HTERT RPE-1 (cell line): ENCODE measurements around the gene LRFN3.
"Not testable (repeated sequence)": the region's sequence is repeated elsewhere in the genome, so short reads cannot be mapped to it uniquely, and the experiment has no call there.

Source experiments
- in situ Hi-C: fragments of 300-500 bp; cut with MboI; formaldehyde crosslinking; loops from 4 replicates; pipeline ENCODE4 v1.14.3; 2020; ENCODE audit warnings: low sequenced_read_pairs

The LRFN3 gene

DNA sequence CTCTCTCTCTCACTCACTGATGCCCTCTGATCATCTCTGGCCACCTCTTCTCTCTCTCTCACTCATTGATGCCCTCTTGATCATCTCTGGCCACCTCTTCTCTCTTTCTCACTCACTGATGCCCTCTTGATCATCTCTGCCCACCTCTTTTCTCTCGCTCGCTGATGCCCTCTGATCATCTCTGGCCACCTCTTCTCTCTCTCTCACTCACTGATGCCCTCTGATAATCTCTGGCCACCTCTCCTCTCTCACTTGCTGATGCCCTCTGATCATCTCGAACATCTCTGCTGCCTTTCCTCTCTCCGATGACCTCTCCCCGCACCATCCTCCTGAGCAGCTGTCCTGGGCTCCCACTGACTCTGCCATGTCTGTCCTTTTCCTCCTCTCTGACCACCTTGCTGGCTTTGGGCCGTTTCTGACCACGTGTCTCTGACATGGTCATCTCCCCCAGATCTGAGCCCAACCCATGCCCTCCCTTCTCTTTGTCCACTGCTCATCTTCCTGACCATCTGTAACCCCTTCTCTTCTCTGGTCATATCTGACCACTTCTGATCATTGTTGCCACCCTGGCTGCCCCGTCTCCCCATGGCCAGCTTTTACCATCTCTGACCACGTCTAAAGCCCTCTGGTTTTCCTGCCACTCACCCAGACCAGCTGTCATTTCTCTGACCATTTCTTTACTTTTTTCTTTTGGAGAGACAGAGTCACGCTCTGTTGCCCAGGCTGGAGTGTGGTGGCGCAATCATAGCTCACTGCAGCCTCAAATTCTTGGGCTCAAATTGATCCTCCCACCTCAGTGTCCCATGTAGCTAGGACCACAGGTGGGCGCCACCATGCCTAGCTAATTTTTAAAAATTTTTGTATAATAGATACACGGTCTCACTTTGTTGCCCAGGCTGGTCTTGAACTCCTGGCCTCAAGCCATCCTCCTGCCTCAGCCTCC lies 2.4 kb downstream of the LRFN3 start:
- in situ Hi-C loops = no loop called here

DNA sequence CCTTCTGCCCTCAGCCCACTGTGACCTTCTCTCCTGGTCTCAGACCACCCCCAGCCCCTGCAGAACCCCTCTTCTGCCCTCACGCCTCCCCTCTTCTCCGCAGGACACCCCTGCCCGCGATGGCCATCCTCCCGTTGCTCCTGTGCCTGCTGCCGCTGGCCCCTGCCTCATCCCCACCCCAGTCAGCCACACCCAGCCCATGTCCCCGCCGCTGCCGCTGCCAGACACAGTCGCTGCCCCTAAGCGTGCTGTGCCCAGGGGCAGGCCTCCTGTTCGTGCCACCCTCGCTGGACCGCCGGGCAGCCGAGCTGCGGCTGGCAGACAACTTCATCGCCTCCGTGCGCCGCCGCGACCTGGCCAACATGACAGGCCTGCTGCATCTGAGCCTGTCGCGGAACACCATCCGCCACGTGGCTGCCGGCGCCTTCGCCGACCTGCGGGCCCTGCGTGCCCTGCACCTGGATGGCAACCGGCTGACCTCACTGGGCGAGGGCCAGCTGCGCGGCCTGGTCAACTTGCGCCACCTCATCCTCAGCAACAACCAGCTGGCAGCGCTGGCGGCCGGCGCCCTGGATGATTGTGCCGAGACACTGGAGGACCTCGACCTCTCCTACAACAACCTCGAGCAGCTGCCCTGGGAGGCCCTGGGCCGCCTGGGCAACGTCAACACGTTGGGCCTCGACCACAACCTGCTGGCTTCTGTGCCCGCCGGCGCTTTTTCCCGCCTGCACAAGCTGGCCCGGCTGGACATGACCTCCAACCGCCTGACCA lies 3.3 kb downstream of the LRFN3 start:
- in situ Hi-C loops = no loop called here

- in situ Hi-C loops = no loop called here
These were observed 4.1 kb downstream of the LRFN3 start for GRCh38 chr19:35940078-35940775.

GRCh38 chr19:35940839-35941238 lies 4.7 kb downstream of the LRFN3 start:
- in situ Hi-C loops = no loop called here

- in situ Hi-C loops = no loop called here
These were observed 6.1 kb downstream of the LRFN3 start for GRCh38 chr19:35942235-35942634.

GRCh38 chr19:35943321-35944301 lies 7.4 kb downstream of the LRFN3 start:
- in situ Hi-C loops = no loop called here

DNA sequence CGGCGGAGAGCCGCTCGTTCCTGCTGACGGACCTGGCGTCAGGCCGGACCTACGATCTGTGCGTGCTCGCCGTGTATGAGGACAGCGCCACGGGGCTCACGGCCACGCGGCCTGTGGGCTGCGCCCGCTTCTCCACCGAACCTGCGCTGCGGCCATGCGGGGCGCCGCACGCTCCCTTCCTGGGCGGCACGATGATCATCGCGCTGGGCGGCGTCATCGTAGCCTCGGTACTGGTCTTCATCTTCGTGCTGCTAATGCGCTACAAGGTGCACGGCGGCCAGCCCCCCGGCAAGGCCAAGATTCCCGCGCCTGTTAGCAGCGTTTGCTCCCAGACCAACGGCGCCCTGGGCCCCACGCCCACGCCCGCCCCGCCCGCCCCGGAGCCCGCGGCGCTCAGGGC lies 8.4 kb downstream of the LRFN3 start:
- in situ Hi-C loops = no loop called here

DNA sequence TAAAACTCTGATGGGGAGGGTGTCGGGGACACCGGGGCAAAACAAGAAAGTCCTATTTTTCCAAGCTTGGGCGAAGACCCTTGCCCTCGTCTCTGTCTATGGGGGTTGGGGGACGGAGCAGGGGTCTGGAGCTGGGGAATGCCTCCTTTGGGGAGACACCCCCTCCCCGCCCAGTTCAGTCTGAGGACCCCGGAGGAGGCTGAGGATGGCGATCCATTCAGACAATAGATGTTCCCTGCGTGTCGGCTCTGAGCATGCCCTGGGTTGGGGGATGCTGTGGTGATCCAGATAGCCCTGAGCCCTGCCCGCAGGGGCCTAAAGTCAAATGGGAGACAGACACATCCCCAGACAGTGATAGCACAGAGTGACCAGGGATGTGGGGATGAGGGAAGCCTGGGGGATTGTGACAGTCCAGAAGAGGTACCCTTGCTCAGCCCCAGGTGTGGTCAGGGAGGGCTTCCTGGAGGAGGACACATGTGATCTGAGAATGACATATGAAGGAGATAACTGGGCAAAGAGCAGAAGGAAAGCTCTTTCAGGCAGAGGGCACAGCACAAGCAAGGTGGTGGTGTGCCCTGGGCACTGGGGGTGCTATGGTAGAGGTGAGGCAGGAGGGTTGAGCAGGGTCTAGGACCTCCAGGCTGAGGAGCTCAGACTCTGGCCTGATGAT lies 9.1 kb downstream of the LRFN3 start:
- in situ Hi-C loops = no loop called here

- in situ Hi-C loops = no loop called here
These were observed 10.0 kb downstream of the LRFN3 start for GRCh38 chr19:35946203-35946602.

- in situ Hi-C loops = no loop called here
These were observed 13.0 kb downstream of the LRFN3 start for GRCh38 chr19:35949131-35949530.

DNA sequence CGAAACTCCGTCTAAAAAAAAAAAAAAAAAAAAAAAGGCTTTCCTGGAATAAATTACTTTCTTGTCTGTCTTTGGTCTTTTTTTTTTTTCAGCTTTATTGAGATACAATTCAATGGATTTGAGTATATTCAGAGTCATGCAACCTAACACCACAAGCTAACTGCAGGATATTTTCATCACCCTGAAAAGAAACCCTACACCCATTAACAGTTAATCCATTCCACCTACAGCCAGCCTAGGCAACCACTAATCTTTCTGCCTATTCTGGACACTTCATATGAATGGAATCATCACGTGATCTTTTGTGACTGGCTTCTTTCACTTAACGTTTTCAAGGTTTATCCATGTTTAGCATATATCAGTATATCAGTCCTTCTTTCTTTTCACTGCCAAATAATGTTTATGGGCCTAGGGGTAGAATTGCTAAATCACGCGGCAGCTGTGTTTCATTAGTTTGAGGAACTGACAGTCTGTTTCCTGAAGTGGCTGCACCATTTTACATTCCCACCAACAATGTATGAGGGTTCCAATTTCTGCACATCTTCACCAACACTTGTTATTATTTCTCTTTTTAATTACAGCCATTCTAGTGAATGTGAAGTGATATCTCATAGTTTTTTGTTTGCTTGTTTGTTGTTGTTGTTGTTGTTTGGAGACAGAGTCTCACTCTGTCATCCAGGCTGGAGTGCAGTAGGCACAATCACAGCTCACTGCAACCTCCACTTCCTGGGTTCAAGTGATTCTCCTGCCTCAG lies 19.9 kb downstream of the LRFN3 start:
- in situ Hi-C loops = no loop called here

GRCh38 chr19:35957411-35957810 lies 21.2 kb downstream of the LRFN3 start:
- in situ Hi-C loops = not testable (repeated sequence)

GRCh38 chr19:35958660-35959039 lies 22.5 kb downstream of the LRFN3 start:
- in situ Hi-C loops = no loop called here

- in situ Hi-C loops = no loop called here
These were observed 23.1 kb downstream of the LRFN3 start for GRCh38 chr19:35959040-35959967.

- in situ Hi-C loops = no loop called here
These were observed 23.8 kb downstream of the LRFN3 start for GRCh38 chr19:35959968-35960320.

- in situ Hi-C loops = no loop called here
These were observed 24.3 kb downstream of the LRFN3 start for GRCh38 chr19:35960432-35960972.

GRCh38 chr19:35963514-35963913 lies 27.3 kb downstream of the LRFN3 start:
- in situ Hi-C loops = no loop called here

- in situ Hi-C loops = no loop called here
These were observed 30.6 kb downstream of the LRFN3 start for GRCh38 chr19:35966771-35967170.
